Fibroblast of lung (primary cell): Measurements from ENCODE around the gene SENP7.

Source experiments
- CTCF ChIP-seq, 2 donors: IDR thresholded peaks in 1 of 2; conservative IDR thresholded peaks in 1 of 2; 1 replicate in 1 of 2; 2 replicates in 1 of 2; pipeline ENCODE4 v1.5.1; 2011 to 2012; ENCODE audit warnings: low read length in 2 of 2, control low read depth in 1 of 2, inconsistent platforms in 1 of 2, low read depth in 1 of 2, mild to moderate bottlenecking in 1 of 2
- EZH2 ChIP-seq: IDR thresholded peaks from 2 replicates; pipeline ENCODE4 v1.5.1; 2012; ENCODE audit warnings: low read length, control low read depth, mild to moderate bottlenecking; ENCODE audit errors: missing control alignments

- TF ChIP-seq CTCF (conservative IDR thresholded peaks at IDR 0.05 in 1 of 2, IDR thresholded peaks at IDR 0.05 in 1 of 2; ENCODE audit: low read depth in 1 of 2, low read length in 2 of 2), result no peak
- TF ChIP-seq EZH2, result no peak
These were observed 124.3 kb downstream of the SENP7 start for GRCh38 chr3:101388706-101389105.
